ENCODE results near the gene CNST. TPM values are rescaled to one million over a fixed set of nuclear protein-coding genes. Genes with fewer than 3 reads are reported as not detected.
A peak's percentile ranks its signal among the peaks of the same experiment; 100 is the strongest.

CNST gene
- total and polyA plus RNA-seq, 2 of the 13 experiments (the other 11 are each of a cell fraction or from before 2014, with no cell fraction given) = 6.3 to 12.4 TPM

DNA sequence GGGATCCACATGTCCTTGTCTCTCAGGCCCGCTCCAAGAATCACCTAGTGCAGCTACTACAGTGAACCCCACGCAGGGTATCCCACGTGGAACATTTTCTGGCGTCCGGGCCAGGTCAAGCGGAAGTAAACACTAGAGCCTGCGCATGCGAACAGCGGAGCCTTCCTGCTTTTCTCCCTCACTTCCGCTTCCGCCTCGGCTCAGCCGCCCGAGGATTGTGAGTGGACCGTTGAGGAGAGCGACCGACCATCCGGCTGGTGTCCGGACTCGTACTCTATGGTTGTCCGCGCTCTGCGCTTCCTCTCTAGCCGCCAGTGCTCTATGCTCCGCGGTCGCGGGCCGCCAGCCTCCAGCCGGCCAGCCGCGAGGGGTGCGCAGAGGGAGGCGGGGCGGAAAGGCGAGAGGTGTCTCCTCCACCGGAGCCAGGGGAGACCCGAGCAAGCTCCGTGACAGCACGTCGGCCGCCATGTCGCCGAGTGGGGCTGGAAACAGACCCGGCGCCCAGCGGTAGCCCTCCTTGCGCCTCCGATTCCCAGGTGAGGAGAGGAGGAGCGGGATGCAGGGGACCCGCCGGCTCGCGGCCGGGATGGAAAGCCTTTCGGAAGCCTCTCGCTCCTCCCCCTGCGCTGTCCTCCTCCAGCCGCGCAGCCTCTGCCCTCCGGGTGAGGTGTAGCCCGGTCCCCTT lies at the start of gene CNST, which contains the start of gene TFB2M (continued):
- peak; percentile 71; the same call in 1 of the 2 replicates for TF ChIP-seq ZNF772 (CRISPR knock-in tag; IDR thresholded peaks at IDR 0.05)
- no peak for TF ChIP-seq KAT2B (IDR thresholded peaks at IDR 0.05; ENCODE audit: borderline replicate concordance, low read depth, low read length)
- no peak for TF ChIP-seq DDIT3 (CRISPR knock-in tag; IDR thresholded peaks at IDR 0.05)
- TF ChIP-seq ZFAT (CRISPR knock-in tag; conservative IDR thresholded peaks at IDR 0.05) = no peak
- TF ChIP-seq ZNF7 (CRISPR knock-in tag; IDR thresholded peaks at IDR 0.05) = no peak
- TF ChIP-seq YEATS4 (CRISPR knock-in tag; IDR thresholded peaks at IDR 0.05; ENCODE audit: borderline replicate concordance) = peak; percentile 96
- peak; percentile 61; the same call in 1 of the 2 replicates for TF ChIP-seq BCL6 (CRISPR knock-in tag; IDR thresholded peaks at IDR 0.05)
- TF ChIP-seq SOX5 (CRISPR knock-in tag; IDR thresholded peaks at IDR 0.05; ENCODE audit: borderline replicate concordance) = no peak; the same call in 1 of the 2 replicates
- TF ChIP-seq TSC22D2 (CRISPR knock-in tag; IDR thresholded peaks at IDR 0.05; ENCODE audit: borderline replicate concordance) = no peak
- no peak; the same call in 1 of the 2 replicates for TF ChIP-seq ZZZ3 (CRISPR knock-in tag; IDR thresholded peaks at IDR 0.05; ENCODE audit: borderline replicate concordance)
- TF ChIP-seq, protein P1, sequence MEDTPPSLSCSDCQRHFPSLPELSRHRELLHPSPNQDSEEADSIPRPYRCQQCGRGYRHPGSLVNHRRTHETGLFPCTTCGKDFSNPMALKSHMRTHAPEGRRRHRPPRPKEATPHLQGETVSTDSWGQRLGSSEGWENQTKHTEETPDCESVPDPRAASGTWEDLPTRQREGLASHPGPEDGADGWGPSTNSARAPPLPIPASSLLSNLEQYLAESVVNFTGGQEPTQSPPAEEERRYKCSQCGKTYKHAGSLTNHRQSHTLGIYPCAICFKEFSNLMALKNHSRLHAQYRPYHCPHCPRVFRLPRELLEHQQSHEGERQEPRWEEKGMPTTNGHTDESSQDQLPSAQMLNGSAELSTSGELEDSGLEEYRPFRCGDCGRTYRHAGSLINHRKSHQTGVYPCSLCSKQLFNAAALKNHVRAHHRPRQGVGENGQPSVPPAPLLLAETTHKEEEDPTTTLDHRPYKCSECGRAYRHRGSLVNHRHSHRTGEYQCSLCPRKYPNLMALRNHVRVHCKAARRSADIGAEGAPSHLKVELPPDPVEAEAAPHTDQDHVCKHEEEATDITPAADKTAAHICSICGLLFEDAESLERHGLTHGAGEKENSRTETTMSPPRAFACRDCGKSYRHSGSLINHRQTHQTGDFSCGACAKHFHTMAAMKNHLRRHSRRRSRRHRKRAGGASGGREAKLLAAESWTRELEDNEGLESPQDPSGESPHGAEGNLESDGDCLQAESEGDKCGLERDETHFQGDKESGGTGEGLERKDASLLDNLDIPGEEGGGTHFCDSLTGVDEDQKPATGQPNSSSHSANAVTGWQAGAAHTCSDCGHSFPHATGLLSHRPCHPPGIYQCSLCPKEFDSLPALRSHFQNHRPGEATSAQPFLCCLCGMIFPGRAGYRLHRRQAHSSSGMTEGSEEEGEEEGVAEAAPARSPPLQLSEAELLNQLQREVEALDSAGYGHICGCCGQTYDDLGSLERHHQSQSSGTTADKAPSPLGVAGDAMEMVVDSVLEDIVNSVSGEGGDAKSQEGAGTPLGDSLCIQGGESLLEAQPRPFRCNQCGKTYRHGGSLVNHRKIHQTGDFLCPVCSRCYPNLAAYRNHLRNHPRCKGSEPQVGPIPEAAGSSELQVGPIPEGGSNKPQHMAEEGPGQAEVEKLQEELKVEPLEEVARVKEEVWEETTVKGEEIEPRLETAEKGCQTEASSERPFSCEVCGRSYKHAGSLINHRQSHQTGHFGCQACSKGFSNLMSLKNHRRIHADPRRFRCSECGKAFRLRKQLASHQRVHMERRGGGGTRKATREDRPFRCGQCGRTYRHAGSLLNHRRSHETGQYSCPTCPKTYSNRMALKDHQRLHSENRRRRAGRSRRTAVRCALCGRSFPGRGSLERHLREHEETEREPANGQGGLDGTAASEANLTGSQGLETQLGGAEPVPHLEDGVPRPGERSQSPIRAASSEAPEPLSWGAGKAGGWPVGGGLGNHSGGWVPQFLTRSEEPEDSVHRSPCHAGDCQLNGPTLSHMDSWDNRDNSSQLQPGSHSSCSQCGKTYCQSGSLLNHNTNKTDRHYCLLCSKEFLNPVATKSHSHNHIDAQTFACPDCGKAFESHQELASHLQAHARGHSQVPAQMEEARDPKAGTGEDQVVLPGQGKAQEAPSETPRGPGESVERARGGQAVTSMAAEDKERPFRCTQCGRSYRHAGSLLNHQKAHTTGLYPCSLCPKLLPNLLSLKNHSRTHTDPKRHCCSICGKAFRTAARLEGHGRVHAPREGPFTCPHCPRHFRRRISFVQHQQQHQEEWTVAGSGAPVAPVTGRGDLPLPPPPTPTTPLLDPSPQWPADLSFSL (CRISPR knock-in tag; IDR thresholded peaks at IDR 0.05) = no peak
- TF ChIP-seq ATF6 (CRISPR knock-in tag; conservative IDR thresholded peaks at IDR 0.05) = no peak
- TF ChIP-seq, protein P2, sequence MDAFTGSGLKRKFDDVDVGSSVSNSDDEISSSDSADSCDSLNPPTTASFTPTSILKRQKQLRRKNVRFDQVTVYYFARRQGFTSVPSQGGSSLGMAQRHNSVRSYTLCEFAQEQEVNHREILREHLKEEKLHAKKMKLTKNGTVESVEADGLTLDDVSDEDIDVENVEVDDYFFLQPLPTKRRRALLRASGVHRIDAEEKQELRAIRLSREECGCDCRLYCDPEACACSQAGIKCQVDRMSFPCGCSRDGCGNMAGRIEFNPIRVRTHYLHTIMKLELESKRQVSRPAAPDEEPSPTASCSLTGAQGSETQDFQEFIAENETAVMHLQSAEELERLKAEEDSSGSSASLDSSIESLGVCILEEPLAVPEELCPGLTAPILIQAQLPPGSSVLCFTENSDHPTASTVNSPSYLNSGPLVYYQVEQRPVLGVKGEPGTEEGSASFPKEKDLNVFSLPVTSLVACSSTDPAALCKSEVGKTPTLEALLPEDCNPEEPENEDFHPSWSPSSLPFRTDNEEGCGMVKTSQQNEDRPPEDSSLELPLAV (CRISPR knock-in tag; conservative IDR thresholded peaks at IDR 0.05; ENCODE audit: low read depth) = no peak
- peak; percentile 77 for TF ChIP-seq ISL2 (CRISPR knock-in tag; IDR thresholded peaks at IDR 0.05)
- TF ChIP-seq NR2F2 (IDR thresholded peaks at IDR 0.05; ENCODE audit: borderline replicate concordance, low read depth) = no peak; the same call in 1 of the 2 replicates
- no peak for TF ChIP-seq ZNF567 (CRISPR knock-in tag; IDR thresholded peaks at IDR 0.05; ENCODE audit: borderline replicate concordance)
- no peak for TF ChIP-seq HMG20B (CRISPR knock-in tag; conservative IDR thresholded peaks at IDR 0.05)
- TF ChIP-seq ZSCAN20 (CRISPR knock-in tag; IDR thresholded peaks at IDR 0.05; ENCODE audit: borderline replicate concordance) = no peak

All from HepG2 (cell line).